Astrocyte (in vitro differentiated cells and primary cell): ENCODE results near the gene SSTR4.

ENCODE experiments used
- EZH2 ChIP-seq: IDR thresholded peaks from 2 replicates; pipeline ENCODE4 v1.6.1; 2012; ENCODE audit warnings: mild to moderate bottlenecking, low read length, inconsistent platforms; ENCODE audit not compliant: insufficient read depth
- TF ChIP-seq, protein P1 (sequence below): IDR thresholded peaks from 2 replicates; pipeline ENCODE4 v1.5.1; 2011; ENCODE audit warnings: low read depth, mild to moderate bottlenecking, inconsistent platforms, low read length, moderate library complexity; ENCODE audit not compliant: insufficient read depth

DNA sequence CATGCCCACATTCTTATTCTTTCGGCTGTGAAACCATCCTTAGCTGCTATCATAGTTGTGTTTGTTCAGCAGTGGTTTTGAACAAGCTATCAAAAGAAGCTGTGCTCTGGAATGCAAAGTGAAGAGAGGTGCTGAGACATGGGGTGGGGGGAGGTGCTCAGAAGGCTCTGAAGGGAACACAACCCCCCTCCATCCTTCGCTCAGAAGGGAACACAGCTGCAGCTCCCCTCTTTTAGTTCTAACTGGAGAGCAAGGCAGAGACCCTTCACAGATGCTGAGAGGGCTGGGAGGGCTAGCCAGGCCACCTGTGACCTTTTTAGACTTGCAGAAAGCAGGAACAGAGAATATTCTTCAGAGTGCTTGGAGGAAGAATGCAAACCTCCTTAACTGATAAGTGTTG is 17.6 kb upstream of the SSTR4 start:
- TF ChIP-seq, protein P1, sequence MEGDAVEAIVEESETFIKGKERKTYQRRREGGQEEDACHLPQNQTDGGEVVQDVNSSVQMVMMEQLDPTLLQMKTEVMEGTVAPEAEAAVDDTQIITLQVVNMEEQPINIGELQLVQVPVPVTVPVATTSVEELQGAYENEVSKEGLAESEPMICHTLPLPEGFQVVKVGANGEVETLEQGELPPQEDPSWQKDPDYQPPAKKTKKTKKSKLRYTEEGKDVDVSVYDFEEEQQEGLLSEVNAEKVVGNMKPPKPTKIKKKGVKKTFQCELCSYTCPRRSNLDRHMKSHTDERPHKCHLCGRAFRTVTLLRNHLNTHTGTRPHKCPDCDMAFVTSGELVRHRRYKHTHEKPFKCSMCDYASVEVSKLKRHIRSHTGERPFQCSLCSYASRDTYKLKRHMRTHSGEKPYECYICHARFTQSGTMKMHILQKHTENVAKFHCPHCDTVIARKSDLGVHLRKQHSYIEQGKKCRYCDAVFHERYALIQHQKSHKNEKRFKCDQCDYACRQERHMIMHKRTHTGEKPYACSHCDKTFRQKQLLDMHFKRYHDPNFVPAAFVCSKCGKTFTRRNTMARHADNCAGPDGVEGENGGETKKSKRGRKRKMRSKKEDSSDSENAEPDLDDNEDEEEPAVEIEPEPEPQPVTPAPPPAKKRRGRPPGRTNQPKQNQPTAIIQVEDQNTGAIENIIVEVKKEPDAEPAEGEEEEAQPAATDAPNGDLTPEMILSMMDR: no peak
- TF ChIP-seq EZH2: no peak
